SK-N-SH (cell line): ENCODE measurements around the gene WASF3.

Experiments
- EP300 ChIP-seq, 2 experiments: IDR thresholded peaks; 2 replicates each; pipeline versions ENCODE4 v1.4.0 to v1.6.1; 2012; ENCODE audit warnings: borderline replicate concordance in 1 of 2, low read depth in 1 of 2, low read length in 1 of 2
- POLR2AphosphoS5 ChIP-seq: IDR thresholded peaks from 2 replicates; pipeline ENCODE4 v1.6.1; 2012; ENCODE audit warnings: low read depth, low read length
- RCOR1 ChIP-seq: fragments of 150-350 bp; IDR thresholded peaks from 2 replicates; pipeline ENCODE4 v1.6.1; 2017; ENCODE audit warnings: antibody characterized with exemption, low read length

GRCh38 chr13:26579580-26579979, 22.1 kb downstream of the WASF3 start:
- TF ChIP-seq RCOR1 (no peak), POLR2AphosphoS5 (no peak), EP300 (IDR thresholded peaks at IDR 0.05; ENCODE audit: borderline replicate concordance in 1 of 2, low read depth in 1 of 2, low read length in 1 of 2) (no peak)
